Thoracic aorta (tissue), 2 donors: ENCODE measurements around the gene ATXN1L. TPM values are rescaled to one million over a fixed set of nuclear protein-coding genes. Genes with fewer than 3 reads are reported as not detected.

ENCODE experiments used
- total RNA-seq, 2 donors: library from RNA; depleted of rRNA; stranded (reverse); fragments of >200 nt; gene quantifications; one replicate each; pipeline versions ENCODE4 v1.1.0 to v1.2.3, GENCODE V29; 2016

Gene ATXN1L
- total RNA-seq, 2 donors from 2014 or later: 36.3 to 36.5 TPM

Other genes with a start within 250 kb of the ATXN1L start
- gene MARVELD3, start 219.8 kb upstream of the ATXN1L start, total RNA-seq: not detected
- gene PHLPP2, start 121.3 kb upstream of the ATXN1L start, total RNA-seq: 10 to 100 TPM in 1 of 2 donors, 1 to 10 TPM in 1; 8.1 to 17.1 TPM
- 10 to 100 TPM; 47.8 to 65.1 TPM for gene AP1G1, start 37.1 kb upstream of the ATXN1L start, total RNA-seq
- 1 to 10 TPM; 5.7 to 6.3 TPM for gene ZNF821, start 38.2 kb downstream of the ATXN1L start, total RNA-seq
- gene IST1, start 49.6 kb downstream of the ATXN1L start, total RNA-seq: 100 to 1,000 TPM; 154 to 181 TPM
- gene PKD1L3, start 154.4 kb downstream of the ATXN1L start, total RNA-seq: 1 to 10 TPM in 1 of 2 donors, under 1 TPM in 1; 0.35 to 1.1 TPM
- 10 to 100 TPM in 1 of 2 donors, 1 to 10 TPM in 1; 4.7 to 11.1 TPM for gene DHODH, start 162.8 kb downstream of the ATXN1L start, total RNA-seq
- 10 to 100 TPM in 1 of 2 donors, 1 to 10 TPM in 1; 5.7 to 10.8 TPM for gene HP, start 208.5 kb downstream of the ATXN1L start, total RNA-seq
- 1 to 10 TPM in 1 of 2 donors, not detected in 1; 2.0 TPM for gene HPR, start 217.2 kb downstream of the ATXN1L start, total RNA-seq
- gene TXNL4B, start 247.6 kb downstream of the ATXN1L start, total RNA-seq: 10 to 100 TPM in 1 of 2 donors, 1 to 10 TPM in 1; 3.7 to 38.6 TPM
- 10 to 100 TPM; 57.8 to 72.8 TPM for gene DHX38, start 247.9 kb downstream of the ATXN1L start, total RNA-seq